H1 (cell line): Measurements from ENCODE around the gene TADA3. TPM values are rescaled to one million over a fixed set of nuclear protein-coding genes. Genes with fewer than 3 reads are reported as not detected.

ENCODE experiments used
- CHD2 ChIP-seq: IDR thresholded peaks from 2 replicates; pipeline ENCODE4 v1.6.1; 2012; ENCODE audit warnings: low read length, improper control_type of control experiment
- EGR1 ChIP-seq: IDR thresholded peaks from 2 replicates; pipeline ENCODE4 v1.6.1; 2011; ENCODE audit warnings: low read depth, low read length, borderline replicate concordance
- EP300 ChIP-seq, 2 experiments: IDR thresholded peaks; 1 replicate in 1 of 2; 2 replicates in 1 of 2; pipeline ENCODE4 v1.6.1; 2011 to 2012; ENCODE audit warnings: low read depth in 2 of 2, low read length in 2 of 2, mild to moderate bottlenecking in 2 of 2, borderline replicate concordance in 1 of 2, inconsistent platforms in 1 of 2, moderate library complexity in 1 of 2
- EZH2 ChIP-seq: fragments of 200-600 bp; sonication (generic); IDR thresholded peaks from 2 replicates; pipeline ENCODE4 v1.7.1; 2012; ENCODE audit warnings: low read depth, mild to moderate bottlenecking, moderate library complexity, low read length, inconsistent platforms; ENCODE audit not compliant: severe bottlenecking
- polyA plus RNA-seq, 7 experiments: library from polyadenylated mRNA; depleted of rRNA in 3 of 7; stranded (reverse) in 5 of 7; unstranded in 2 of 7; fragments of >200 nt in 5 of 7; fragments of 200-250 nt in 2 of 7; gene quantifications; 1 replicate in 5 of 7; 2 replicates in 1 of 7; 4 replicates in 1 of 7; pipeline versions ENCODE4 v1.2.1 to v1.2.3, GENCODE V29; 2011 to 2013; ENCODE audit warnings: missing spikeins in 2 of 7, mixed read lengths in 2 of 7
- total RNA-seq: library from RNA; stranded (reverse); fragmentation: NEBNext Ultra II Directional; extraction: Animal tissue kit (Norgen Biotek cat#: 25700); gene quantifications from 2 replicates; pipeline ENCODE4 v1.2.1, GENCODE V29; 2021
- TF ChIP-seq, protein P1 (sequence below): IDR thresholded peaks from 2 replicates; pipeline ENCODE4 v1.6.1; 2012; ENCODE audit warnings: low read length, inconsistent platforms

The TADA3 gene
- total and polyA plus RNA-seq, 2 of the 8 experiments (the other 6 are each of a cell fraction or from before 2014, with no cell fraction given): 43.4 to 50.3 TPM

DNA sequence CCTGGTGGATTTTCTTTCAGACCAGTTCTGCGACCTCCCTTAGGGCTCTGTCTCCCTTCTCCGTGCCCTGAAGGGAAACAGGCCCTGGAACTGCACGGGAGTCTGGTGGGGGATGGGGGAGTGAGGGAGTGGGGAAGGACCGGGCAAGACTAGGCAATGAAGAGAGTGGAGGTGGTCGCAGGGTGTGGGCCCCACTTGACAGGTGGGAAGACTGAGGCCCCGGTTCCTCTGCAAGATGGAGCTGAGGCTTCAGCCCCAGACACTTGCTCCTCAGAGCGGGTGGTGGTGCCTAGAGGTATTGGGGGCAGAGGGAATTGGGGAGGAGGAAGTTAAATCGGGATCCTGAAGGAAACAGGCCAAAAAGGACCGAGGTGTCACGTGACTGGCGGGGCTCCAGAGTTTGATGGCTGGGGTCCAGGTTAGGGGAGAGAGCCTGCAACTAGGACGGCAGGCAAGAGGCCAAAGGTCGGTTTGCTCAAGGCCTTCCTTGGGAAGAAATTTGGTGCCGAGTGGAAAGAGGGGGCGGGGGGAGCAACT is 21.9 kb downstream of the TADA3 start (continued):
- TF ChIP-seq EZH2 (no peak), EP300 (IDR thresholded peaks at IDR 0.05; ENCODE audit: borderline replicate concordance in 1 of 2, low read depth in 2 of 2, low read length in 2 of 2) (no peak), EGR1 (no peak), CHD2 (no peak)
- TF ChIP-seq, protein P1, sequence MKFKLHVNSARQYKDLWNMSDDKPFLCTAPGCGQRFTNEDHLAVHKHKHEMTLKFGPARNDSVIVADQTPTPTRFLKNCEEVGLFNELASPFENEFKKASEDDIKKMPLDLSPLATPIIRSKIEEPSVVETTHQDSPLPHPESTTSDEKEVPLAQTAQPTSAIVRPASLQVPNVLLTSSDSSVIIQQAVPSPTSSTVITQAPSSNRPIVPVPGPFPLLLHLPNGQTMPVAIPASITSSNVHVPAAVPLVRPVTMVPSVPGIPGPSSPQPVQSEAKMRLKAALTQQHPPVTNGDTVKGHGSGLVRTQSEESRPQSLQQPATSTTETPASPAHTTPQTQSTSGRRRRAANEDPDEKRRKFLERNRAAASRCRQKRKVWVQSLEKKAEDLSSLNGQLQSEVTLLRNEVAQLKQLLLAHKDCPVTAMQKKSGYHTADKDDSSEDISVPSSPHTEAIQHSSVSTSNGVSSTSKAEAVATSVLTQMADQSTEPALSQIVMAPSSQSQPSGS: no peak
